K562 (cell line): ENCODE results near the gene SLC25A10. TPM values are rescaled to one million over a fixed set of nuclear protein-coding genes. Genes with fewer than 3 reads are reported as not detected.

Experiments used
- FOXK2 ChIP-seq, 2 experiments: fragments of 450-650 bp; IDR thresholded peaks in 1 of 2; conservative IDR thresholded peaks in 1 of 2; 2 replicates each; pipeline ENCODE4 v1.6.1; 2016; ENCODE audit warnings: low read depth in 2 of 2, mild to moderate bottlenecking in 1 of 2
- PHF20 ChIP-seq: fragments of 450-650 bp; IDR thresholded peaks from 2 replicates; pipeline ENCODE4 v1.6.1; 2018; ENCODE audit not compliant: partially characterized antibody
- POU5F1 ChIP-seq: fragments of 150-350 bp; IDR thresholded peaks from 2 replicates; pipeline ENCODE4 v1.6.1; 2014; ENCODE audit warnings: borderline replicate concordance, low read length, low read depth, mild to moderate bottlenecking; ENCODE audit not compliant: partially characterized antibody
- SAP30 ChIP-seq: fragments of 200-600 bp; sonication (generic); IDR thresholded peaks from 2 replicates; pipeline ENCODE4 v1.6.1; 2012; ENCODE audit warnings: borderline replicate concordance, low read depth, mild to moderate bottlenecking, moderate library complexity, low read length, control low read depth, inconsistent platforms; ENCODE audit not compliant: insufficient read depth, poor library complexity, severe bottlenecking
- polyA plus RNA-seq, 8 experiments: library from polyadenylated mRNA; depleted of rRNA in 4 of 8; stranded (reverse) in 5 of 8; unstranded in 3 of 8; fragments of >200 nt; fragmentation: Nextera tagmentation in 2 of 8; fragmentation: Illumina TruSeq in 1 of 8; extraction: Ambion mirVana in 2 of 8; extraction: Trizol in 1 of 8; gene quantifications; 2 replicates each; pipeline versions ENCODE4 v1.2.1 to v1.2.3, GENCODE V29; 2011 to 2014; ENCODE audit warnings: inconsistent platforms in 1 of 8, missing spikeins in 1 of 8
- total RNA-seq, 7 experiments: library from RNA; depleted of rRNA in 6 of 7; stranded (reverse); fragments of >200 nt in 6 of 7; fragmentation: Illumina TruSeq in 2 of 7; extraction: Trizol in 2 of 7; gene quantifications; 2 replicates each; pipeline versions ENCODE4 v1.2.1 to v1.2.3, GENCODE V29; 2011 to 2021; ENCODE audit warnings: low replicate concordance in 1 of 7
- TF ChIP-seq, protein P1 (sequence below), 2 experiments: fragments of 450-650 bp in 1 of 2; sonication (generic) in 1 of 2; formaldehyde crosslinking in 1 of 2; IDR thresholded peaks; 2 replicates each; pipeline versions ENCODE4 v1.7.1 to v1.9.0; 2016 to 2022; ENCODE audit warnings: inconsistent platforms in 1 of 2, mild to moderate bottlenecking in 1 of 2, missing genetic modification reagents in 1 of 2
- TF ChIP-seq, protein P2 (sequence below), 3 experiments: IDR thresholded peaks in 2 of 3; conservative IDR thresholded peaks in 1 of 3; 2 replicates each; pipeline ENCODE4 v1.5.1; 2011 to 2012; ENCODE audit warnings: low read length in 3 of 3, mild to moderate bottlenecking in 3 of 3, control low read depth in 2 of 3, improper control_type of control experiment in 1 of 3, inconsistent platforms in 1 of 3, low read depth in 1 of 3, mixed read lengths in 1 of 3, moderate library complexity in 1 of 3; ENCODE audit not compliant: insufficient read depth in 2 of 3
- TF ChIP-seq, protein P3 (sequence below): fragments of 250-450 bp; sonication (Bioruptor Pico); IDR thresholded peaks from 2 replicates; pipeline ENCODE4 v1.8.0; 2021; ENCODE audit warnings: moderate library complexity, mild to moderate bottlenecking, inconsistent platforms
- TF ChIP-seq, protein P4 (sequence below): IDR thresholded peaks from 2 replicates; pipeline ENCODE4 v1.6.1; 2011; ENCODE audit warnings: borderline replicate concordance, low read depth, mild to moderate bottlenecking, moderate library complexity, low read length; ENCODE audit not compliant: insufficient read depth, poor library complexity, severe bottlenecking

SLC25A10 gene
- total and polyA plus RNA-seq, 9 of the 15 experiments (the other 6 are each of a cell fraction or from before 2014, with no cell fraction given): 0.10 to 85.6 (median 34.3) TPM

DNA sequence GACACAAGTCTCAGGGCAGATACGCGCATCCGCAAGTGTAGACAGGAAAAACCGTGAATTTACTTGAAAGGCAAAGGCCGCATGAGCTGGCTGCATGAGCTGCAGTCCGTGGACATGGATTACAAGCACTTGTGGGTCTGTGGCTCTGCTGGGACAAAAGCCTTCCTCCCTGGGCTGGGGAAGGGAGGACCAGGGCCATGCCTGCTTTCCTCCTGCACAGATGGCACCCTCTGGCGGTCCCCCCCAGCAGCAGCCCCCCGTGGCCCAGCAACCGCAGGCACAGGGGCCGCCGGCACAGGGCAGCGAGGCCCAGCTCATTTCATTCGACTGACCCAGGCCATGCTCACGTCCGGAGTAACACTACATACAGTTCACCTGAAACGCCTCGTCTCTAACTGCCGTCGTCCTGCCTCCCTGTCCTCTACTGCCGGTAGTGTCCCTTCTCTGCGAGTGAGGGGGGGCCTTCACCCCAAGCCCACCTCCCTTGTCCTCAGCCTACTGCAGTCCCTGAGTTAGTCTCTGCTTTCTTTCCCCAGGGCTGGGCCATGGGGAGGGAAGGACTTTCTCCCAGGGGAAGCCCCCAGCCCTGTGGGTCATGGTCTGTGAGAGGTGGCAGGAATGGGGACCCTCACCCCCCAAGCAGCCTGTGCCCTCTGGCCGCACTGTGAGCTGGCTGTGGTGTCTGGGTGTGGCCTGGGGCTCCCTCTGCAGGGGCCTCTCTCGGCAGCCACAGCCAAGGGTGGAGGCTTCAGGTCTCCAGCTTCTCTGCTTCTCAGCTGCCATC, 10.6 kb upstream of the SLC25A10 start (continued):
- TF ChIP-seq, protein P1, sequence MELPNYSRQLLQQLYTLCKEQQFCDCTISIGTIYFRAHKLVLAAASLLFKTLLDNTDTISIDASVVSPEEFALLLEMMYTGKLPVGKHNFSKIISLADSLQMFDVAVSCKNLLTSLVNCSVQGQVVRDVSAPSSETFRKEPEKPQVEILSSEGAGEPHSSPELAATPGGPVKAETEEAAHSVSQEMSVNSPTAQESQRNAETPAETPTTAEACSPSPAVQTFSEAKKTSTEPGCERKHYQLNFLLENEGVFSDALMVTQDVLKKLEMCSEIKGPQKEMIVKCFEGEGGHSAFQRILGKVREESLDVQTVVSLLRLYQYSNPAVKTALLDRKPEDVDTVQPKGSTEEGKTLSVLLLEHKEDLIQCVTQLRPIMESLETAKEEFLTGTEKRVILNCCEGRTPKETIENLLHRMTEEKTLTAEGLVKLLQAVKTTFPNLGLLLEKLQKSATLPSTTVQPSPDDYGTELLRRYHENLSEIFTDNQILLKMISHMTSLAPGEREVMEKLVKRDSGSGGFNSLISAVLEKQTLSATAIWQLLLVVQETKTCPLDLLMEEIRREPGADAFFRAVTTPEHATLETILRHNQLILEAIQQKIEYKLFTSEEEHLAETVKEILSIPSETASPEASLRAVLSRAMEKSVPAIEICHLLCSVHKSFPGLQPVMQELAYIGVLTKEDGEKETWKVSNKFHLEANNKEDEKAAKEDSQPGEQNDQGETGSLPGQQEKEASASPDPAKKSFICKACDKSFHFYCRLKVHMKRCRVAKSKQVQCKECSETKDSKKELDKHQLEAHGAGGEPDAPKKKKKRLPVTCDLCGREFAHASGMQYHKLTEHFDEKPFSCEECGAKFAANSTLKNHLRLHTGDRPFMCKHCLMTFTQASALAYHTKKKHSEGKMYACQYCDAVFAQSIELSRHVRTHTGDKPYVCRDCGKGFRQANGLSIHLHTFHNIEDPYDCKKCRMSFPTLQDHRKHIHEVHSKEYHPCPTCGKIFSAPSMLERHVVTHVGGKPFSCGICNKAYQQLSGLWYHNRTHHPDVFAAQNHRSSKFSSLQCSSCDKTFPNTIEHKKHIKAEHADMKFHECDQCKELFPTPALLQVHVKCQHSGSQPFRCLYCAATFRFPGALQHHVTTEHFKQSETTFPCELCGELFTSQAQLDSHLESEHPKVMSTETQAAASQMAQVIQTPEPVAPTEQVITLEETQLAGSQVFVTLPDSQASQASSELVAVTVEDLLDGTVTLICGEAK (IDR thresholded peaks at IDR 0.05): no peak
- TF ChIP-seq, protein P1 (CRISPR knock-in tag; IDR thresholded peaks at IDR 0.05): no peak
- TF ChIP-seq PHF20 (no peak), SAP30 (no peak), FOXK2 (conservative IDR thresholded peaks at IDR 0.05 in 1 of 2, IDR thresholded peaks at IDR 0.05 in 1 of 2; ENCODE audit: low read depth in 2 of 2) (no peak), POU5F1 (no peak)
- TF ChIP-seq, protein P2, sequence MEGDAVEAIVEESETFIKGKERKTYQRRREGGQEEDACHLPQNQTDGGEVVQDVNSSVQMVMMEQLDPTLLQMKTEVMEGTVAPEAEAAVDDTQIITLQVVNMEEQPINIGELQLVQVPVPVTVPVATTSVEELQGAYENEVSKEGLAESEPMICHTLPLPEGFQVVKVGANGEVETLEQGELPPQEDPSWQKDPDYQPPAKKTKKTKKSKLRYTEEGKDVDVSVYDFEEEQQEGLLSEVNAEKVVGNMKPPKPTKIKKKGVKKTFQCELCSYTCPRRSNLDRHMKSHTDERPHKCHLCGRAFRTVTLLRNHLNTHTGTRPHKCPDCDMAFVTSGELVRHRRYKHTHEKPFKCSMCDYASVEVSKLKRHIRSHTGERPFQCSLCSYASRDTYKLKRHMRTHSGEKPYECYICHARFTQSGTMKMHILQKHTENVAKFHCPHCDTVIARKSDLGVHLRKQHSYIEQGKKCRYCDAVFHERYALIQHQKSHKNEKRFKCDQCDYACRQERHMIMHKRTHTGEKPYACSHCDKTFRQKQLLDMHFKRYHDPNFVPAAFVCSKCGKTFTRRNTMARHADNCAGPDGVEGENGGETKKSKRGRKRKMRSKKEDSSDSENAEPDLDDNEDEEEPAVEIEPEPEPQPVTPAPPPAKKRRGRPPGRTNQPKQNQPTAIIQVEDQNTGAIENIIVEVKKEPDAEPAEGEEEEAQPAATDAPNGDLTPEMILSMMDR (IDR thresholded peaks at IDR 0.05 in 2 of 3, conservative IDR thresholded peaks at IDR 0.05 in 1 of 3; ENCODE audit: insufficient read depth in 2 of 3, low read depth in 1 of 3, low read length in 3 of 3): peak; percentile 33 to 51 (median 47); a peak in 4 of 6 replicates
- TF ChIP-seq, protein P3, sequence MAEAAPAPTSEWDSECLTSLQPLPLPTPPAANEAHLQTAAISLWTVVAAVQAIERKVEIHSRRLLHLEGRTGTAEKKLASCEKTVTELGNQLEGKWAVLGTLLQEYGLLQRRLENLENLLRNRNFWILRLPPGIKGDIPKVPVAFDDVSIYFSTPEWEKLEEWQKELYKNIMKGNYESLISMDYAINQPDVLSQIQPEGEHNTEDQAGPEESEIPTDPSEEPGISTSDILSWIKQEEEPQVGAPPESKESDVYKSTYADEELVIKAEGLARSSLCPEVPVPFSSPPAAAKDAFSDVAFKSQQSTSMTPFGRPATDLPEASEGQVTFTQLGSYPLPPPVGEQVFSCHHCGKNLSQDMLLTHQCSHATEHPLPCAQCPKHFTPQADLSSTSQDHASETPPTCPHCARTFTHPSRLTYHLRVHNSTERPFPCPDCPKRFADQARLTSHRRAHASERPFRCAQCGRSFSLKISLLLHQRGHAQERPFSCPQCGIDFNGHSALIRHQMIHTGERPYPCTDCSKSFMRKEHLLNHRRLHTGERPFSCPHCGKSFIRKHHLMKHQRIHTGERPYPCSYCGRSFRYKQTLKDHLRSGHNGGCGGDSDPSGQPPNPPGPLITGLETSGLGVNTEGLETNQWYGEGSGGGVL (CRISPR knock-in tag): no peak
- TF ChIP-seq, protein P4, sequence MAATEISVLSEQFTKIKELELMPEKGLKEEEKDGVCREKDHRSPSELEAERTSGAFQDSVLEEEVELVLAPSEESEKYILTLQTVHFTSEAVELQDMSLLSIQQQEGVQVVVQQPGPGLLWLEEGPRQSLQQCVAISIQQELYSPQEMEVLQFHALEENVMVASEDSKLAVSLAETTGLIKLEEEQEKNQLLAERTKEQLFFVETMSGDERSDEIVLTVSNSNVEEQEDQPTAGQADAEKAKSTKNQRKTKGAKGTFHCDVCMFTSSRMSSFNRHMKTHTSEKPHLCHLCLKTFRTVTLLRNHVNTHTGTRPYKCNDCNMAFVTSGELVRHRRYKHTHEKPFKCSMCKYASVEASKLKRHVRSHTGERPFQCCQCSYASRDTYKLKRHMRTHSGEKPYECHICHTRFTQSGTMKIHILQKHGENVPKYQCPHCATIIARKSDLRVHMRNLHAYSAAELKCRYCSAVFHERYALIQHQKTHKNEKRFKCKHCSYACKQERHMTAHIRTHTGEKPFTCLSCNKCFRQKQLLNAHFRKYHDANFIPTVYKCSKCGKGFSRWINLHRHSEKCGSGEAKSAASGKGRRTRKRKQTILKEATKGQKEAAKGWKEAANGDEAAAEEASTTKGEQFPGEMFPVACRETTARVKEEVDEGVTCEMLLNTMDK: peak; percentile 24
